ENCODE measurements around the gene CTDP1.
"Not testable (repeated sequence)": the region's sequence is repeated elsewhere in the genome, so short reads cannot be mapped to it uniquely, and the experiment has no call there.

Gene CTDP1

DNA sequence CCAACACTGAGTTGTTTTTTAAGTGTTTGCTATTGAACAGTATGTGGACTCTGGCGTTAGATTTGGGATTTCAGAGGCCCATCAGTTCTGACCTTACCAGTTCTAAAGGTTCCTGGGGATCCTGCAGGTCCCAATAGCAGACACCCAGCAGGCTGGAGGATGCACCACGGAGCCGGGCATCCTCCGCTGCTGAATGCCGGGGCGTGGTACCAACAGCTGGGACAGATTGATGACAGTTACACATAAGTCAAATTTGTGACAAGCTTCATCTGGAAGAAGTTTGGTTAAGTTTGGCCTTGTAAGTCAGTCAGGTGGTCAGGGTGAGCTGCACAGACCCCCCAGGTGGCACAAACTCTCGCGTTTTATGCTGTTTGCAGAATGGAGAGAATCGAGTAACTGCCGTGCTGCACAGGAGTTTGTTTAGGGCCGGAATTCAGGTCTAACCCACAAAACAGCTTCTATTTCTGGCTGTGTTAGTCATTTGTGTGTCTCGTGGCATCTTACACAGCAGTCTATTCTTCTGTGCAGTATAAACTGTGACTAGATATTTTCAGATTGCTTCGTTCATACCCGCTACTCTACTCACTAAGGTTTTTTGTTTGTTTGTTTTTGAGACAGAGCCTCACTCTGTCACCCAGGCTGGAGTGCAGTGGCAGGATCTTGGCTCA is 19.2 kb downstream of the CTDP1 start:
- DNase-seq (ENCODE audit: low read depth in 2 of 2): no peak

GRCh38 chr18:79699653-79700052 is 20.1 kb downstream of the CTDP1 start:
- DNase-seq (ENCODE audit: low read depth in 2 of 2): no peak

GRCh38 chr18:79702906-79703305 is 23.3 kb downstream of the CTDP1 start:
- DNase-seq (ENCODE audit: low read depth in 2 of 2): no peak

DNA sequence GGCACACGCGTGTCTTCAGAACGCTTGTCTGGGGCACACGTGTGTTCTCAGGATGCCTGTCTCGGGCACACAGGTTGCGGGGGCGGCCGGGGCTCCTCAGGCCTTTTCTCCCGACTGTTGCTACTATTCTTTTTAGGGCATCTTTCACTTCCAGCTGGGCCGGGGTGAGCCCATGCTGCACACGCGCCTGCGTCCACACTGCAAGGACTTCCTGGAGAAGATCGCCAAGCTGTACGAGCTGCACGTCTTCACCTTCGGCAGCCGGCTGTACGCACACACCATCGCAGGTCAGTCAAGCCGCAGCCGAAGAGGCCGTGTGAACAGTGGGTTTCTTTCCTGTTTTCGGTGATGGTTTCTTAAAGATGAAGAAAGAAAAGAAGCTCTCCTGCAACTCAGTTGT is 25.0 kb downstream of the CTDP1 start:
- DNase-seq (ENCODE audit: low read depth in 2 of 2): no peak

- no peak for DNase-seq (ENCODE audit: low read depth in 2 of 2)
Measured at GRCh38 chr18:79705272-79705671, 25.7 kb downstream of the CTDP1 start.

GRCh38 chr18:79706006-79706405 is 26.4 kb downstream of the CTDP1 start:
- DNase-seq (ENCODE audit: low read depth in 2 of 2): no peak

DNA sequence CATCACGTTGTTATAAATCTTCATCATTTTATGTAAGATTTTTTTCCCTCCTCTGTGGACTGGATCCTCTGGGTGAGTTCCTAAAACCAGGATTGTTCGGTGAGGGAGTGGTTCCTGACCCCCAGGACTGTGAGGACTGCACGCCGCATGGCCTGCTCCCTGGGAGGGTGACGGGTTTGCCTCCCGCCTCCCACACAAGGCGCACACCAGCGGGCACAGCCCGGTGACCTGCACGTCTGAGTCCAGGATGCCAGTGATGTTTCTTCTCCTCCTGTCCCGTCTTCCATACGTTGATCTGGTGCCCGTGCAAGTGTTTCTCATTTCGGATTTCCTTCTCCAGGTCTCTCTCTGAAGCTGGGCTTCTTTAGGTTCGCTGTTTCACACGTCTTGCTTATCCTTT is 27.1 kb downstream of the CTDP1 start:
- DNase-seq (ENCODE audit: low read depth in 2 of 2): no peak

DNA sequence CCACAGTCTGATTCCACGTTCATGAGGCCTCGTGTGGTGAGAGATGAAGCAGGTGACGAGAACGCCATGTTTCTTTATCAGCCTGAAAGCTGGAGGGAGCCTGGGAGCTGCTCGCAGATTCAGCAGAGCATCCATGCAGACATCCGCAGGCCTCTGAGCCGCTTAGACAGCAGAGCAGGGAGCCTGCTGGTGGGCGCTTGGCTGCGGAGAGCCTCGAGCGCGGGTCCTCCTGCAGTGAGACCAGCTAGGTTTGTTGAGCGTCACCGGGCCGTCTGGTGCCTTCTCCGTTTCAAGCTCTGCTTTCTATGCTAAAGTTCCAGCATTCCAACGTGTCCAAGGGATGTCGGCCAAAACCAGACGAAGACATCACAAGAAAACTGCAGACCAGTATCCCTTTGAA is 27.6 kb downstream of the CTDP1 start:
- DNase-seq (ENCODE audit: low read depth in 2 of 2): no peak

DNA sequence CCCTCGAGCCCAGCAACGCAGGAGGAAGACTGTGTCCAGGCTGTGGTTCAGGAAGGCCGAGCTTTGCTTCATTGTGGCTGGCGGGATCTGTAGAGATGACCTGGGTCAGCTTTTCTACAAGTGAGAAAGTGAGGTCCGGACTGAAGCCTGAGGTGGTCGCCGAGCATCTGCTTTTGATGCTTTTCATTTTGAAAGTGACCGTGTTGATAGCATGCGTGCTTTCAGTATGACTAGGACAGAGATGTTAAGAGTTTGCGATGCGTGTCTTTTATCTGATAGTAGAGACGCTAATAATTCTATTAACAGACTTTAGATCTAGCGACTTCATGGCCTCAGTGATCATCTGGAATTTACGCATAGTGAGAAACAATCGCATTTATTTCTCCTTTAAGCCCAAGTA is 28.1 kb downstream of the CTDP1 start:
- DNase-seq (ENCODE audit: low read depth in 2 of 2): no peak

DNA sequence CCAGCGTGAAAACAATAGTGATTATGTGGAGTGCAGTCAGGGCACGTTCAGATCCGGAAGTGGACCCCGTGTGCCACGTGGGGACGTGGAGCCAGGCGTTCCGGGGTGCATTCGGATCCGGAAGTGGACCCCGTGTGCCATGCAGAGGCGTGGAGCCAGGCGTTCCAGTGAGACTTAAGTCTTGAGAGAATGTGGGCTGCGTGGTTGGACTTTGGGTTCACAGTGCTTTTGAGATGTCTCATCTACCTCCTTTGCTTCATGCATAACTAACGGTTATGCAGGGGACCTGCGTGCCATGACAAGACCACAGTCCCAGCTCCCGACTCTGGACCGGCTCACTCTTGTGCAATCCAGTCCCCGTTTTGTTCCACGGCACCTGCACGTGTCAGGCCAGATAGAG is 28.8 kb downstream of the CTDP1 start:
- DNase-seq (ENCODE audit: low read depth in 2 of 2): no peak

GRCh38 chr18:79712206-79712857 is 32.7 kb downstream of the CTDP1 start:
- no peak for DNase-seq (ENCODE audit: low read depth in 2 of 2)

- DNase-seq (ENCODE audit: low read depth in 2 of 2): no peak
Measured at GRCh38 chr18:79713341-79713740, 33.7 kb downstream of the CTDP1 start.

DNA sequence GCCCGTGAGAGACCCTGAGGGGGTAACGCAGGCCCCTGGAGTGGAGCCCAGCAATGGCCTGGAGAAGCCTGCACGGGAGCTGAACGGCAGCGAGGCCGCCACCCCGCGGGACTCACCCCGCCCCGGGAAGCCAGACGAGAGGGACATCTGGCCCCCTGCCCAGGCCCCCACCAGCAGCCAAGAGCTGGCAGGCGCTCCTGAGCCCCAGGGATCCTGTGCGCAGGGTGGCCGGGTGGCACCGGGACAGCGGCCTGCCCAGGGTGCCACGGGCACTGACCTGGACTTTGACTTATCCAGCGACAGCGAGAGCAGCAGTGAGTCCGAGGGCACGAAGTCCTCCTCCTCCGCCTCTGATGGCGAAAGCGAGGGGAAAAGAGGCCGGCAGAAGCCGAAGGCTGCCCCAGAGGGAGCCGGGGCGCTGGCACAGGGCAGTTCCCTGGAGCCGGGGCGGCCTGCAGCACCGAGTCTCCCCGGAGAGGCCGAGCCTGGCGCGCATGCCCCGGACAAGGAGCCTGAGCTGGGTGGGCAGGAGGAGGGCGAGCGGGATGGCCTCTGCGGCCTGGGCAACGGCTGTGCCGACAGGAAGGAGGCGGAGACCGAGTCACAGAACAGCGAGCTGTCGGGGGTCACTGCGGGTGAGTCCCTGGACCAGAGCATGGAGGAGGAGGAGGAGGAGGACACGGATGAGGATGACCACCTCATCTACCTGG is 35.1 kb downstream of the CTDP1 start:
- no peak for DNase-seq (ENCODE audit: low read depth in 2 of 2)

DNA sequence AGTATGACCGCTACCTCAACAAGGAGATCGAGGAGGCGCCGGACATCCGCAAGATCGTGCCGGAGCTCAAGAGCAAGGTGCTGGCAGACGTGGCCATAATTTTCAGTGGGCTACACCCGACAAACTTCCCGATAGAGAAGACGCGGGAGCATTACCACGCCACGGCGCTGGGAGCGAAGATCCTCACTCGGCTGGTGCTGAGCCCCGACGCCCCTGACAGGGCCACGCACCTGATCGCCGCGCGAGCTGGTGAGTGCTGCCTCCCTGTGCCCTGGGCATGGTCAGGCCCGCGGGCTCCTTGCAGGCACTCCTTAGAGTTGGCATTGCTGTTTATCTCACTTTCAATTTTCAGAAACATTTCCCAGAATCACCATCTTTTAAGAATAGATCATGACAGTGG is 35.7 kb downstream of the CTDP1 start:
- no peak for DNase-seq (ENCODE audit: low read depth in 2 of 2)

- no peak for DNase-seq (ENCODE audit: low read depth in 2 of 2)
Measured at GRCh38 chr18:79717059-79717458, 37.5 kb downstream of the CTDP1 start.

DNA sequence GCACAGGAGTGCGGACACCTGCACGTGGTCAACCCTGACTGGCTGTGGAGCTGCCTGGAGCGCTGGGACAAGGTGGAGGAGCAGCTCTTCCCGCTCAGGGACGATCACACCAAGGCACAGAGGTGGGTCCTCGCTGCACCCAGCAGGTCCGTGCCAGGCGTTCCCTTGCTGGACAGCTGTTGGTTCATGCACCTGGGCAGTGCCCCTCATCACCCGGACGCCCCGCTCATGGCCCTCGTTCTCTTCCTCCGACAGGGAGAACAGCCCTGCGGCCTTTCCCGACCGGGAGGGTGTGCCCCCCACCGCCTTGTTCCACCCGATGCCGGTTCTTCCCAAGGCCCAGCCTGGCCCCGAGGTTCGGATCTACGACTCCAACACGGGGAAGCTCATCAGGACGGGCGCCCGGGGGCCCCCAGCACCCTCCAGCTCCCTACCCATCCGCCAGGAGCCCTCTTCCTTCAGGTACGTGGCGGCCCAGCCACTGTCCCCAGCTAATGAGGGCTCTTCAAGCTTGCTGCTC is 38.0 kb downstream of the CTDP1 start:
- no peak for DNase-seq (ENCODE audit: low read depth in 2 of 2)

DNA sequence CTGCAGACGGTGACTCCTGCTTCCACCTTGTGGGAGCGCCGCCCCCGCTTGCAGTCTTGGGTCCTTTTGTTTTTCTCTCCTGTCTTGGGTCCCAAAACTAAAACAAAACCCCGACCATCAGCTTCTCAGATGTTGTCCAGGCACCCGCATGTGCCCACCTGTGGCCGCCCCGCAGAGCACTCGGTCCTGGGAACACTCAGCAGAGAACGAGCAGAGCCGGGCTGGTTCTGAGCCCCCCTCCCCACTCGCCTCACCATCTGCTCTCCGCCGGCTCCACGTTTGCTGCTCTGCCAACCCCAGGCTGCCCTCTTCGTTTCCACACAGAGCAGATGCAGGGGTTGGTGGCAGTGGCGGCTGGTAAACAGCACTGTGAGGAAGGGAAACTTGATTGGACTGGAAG is 38.5 kb downstream of the CTDP1 start:
- no peak for DNase-seq (ENCODE audit: low read depth in 2 of 2)

DNA sequence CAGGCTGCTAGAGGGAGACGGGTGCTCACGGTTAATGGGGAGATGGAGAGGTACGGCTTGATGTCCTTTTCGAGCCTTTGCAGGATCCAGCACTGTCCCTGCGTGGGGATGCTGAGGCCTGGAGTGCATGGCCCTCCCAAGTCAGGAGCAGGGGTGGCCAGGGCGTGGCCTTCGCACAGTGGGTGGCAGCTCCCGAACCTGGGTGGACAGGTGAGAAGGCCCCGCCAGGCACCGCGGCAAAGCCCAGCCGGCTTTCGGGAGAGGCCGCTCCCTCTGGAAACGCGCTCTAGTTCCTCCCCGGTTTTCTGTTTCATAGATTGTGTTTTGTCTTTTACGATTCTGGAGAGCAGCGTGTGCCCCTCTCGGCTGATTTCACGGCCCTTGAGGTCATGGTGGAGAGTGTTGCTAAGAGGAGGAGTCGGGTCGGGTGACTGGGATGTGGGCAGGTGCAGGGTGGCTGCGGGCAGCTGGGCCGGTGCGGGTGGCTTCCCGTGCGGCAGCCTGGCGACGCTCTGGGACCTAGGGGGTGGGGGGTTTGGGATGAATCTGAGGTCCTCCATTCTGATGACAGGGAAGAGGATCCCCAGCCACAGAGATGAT is 39.4 kb downstream of the CTDP1 start:
- no peak for DNase-seq (ENCODE audit: low read depth in 2 of 2)

DNA sequence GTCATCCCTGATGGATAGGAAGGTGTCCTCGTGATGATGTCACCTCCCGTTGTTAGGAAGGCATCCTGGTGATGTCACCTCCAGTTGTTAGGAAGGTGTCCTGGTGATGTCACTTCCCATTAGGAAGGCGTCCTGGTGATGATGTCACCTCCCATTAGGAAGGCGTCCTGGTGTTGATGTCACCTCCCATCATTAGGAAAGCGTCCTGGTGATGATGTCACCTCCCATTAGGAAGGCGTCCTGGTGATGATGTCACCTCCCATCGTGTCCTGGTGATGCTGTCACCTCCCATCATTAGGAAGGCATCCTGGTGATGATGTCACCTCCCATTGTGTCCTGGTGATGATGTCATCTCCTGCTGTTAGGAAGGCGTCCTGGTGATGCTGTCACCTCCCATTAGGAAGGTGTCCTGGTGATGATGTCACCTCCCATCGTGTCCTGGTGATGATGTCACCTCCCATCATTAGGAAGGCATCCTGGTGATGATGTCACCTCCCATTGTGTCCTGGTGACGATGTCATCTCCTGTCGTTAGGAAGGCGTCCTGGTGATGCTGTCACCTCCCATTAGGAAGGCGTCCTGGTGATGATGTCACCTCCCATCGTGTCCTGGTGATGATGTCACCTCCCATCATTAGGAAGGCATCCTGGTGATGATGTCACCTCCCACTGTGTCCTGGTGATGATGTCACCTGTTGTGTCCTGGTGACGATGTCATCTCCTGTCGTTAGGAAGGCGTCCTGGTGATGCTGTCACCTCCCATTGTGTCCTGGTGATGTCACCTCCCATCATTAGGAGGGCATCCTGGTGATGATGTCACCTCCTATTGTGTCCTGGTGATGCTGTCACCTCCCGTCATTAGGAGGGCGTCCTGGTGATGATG is 40.1 kb downstream of the CTDP1 start:
- not testable (repeated sequence) for DNase-seq (ENCODE audit: low read depth in 2 of 2)

- DNase-seq (ENCODE audit: low read depth in 2 of 2): no peak
Measured at GRCh38 chr18:79720359-79720733, 40.7 kb downstream of the CTDP1 start.

DNA sequence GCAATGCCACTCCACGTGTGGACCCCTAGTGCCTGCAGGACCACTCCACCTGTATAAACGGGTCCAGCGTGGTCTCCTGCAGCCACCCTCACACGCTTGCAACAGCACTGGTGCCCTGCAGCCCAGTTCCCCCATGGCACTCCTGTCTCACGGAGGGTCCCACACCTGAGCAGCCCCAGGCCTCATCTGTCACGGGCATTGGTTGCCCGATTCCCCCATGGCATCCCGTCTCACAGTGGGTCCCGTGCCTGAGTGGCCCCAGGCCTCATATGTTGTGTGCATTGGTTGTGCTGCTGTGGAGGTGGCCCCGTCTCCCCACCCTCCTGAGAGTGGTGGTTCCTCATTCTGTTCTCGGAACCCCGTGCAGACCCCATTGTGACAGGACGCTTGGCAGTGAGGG is 43.4 kb downstream of the CTDP1 start:
- no peak for DNase-seq (ENCODE audit: low read depth in 2 of 2)

GRCh38 chr18:79723628-79724027 is 44.0 kb downstream of the CTDP1 start:
- no peak for DNase-seq (ENCODE audit: low read depth in 2 of 2)
